ENCODE measurements around the gene ABCA7. TPM values are rescaled to one million over a fixed set of nuclear protein-coding genes. Genes with fewer than 3 reads are reported as not detected.

The ABCA7 gene
- total and polyA plus RNA-seq, 2 of the 8 experiments (the other 6 are each of a cell fraction or from before 2014, with no cell fraction given): 10.4 to 25.6 TPM

- Histone ChIP-seq H2BK5ac (ENCODE audit: low read depth, low read length) (no peak overlapping the region), H3K79me2 (ENCODE audit: control insufficient read depth in 1 of 2, insufficient read depth in 2 of 2, low read length in 2 of 2) (no peaks in the 10 kb centered on the region), H3K23ac (ENCODE audit: insufficient read length) (no peak overlapping the region), H3K4ac (replicated peaks; ENCODE audit: insufficient read length, low read depth, low read length) (no peak overlapping the region), H3K27me3 (replicated peaks in 1 of 4; ENCODE audit: control insufficient read depth in 3 of 4, extremely low read depth in 1 of 4, insufficient read depth in 3 of 4, low read length in 3 of 4) (peaks cover 6 to 33% (median 19%) of the 10 kb centered on the region in 4 experiments), H2BK15ac (ENCODE audit: low read length) (no peak overlapping the region), H3K56ac (replicated peaks; ENCODE audit: insufficient read length, low read depth, low read length) (no peak overlapping the region), H4K8ac (ENCODE audit: extremely low read depth, insufficient read depth, low read length) (peak overlapping the region; percentile 85; the same call in 1 of the 2 replicates), H3K9ac (replicated peaks in 1 of 4; ENCODE audit: extremely low read depth in 1 of 4, low read depth in 3 of 4, low read length in 3 of 4) (no peak overlapping the region), H3K4me2 (ENCODE audit: insufficient read depth in 1 of 2, low read depth in 2 of 2, low read length in 2 of 2) (peak overlapping the region; percentile 53 to 72; a peak in 3 of 4 replicates), H3K9me3 (ENCODE audit: insufficient read depth in 2 of 2, low read depth in 1 of 2, low read length in 1 of 2) (no peaks in the 10 kb centered on the region), H3K79me1 (ENCODE audit: low read depth, low read length) (no peaks in the 10 kb centered on the region), H4K20me1 (replicated peaks in 1 of 2; ENCODE audit: control insufficient read depth in 1 of 2, insufficient read depth in 2 of 2, low read length in 2 of 2) (peaks cover 0 to 3% of the 10 kb centered on the region in 2 experiments), H4K91ac (replicated peaks; ENCODE audit: insufficient read length, low read length) (no peak overlapping the region), H2AFZ (ENCODE audit: low read length) (no peak overlapping the region), H2AK5ac (ENCODE audit: low read depth, low read length) (no peak overlapping the region), H3K4me3 (ENCODE audit: extremely low read depth in 1 of 4, insufficient read depth in 2 of 4, low read depth in 3 of 4, low read length in 4 of 4) (peak overlapping the region in 3 of 4 experiments; percentile 9 to 67 (median 26); a peak in 5 of 8 replicates), H3K18ac (ENCODE audit: extremely low read depth, low read length) (no peak overlapping the region), H3K27ac (ENCODE audit: low read depth, low read length) (no peak overlapping the region), H2BK12ac (ENCODE audit: low read depth, low read length) (no peak overlapping the region), H3K4me1 (replicated peaks in 1 of 4; ENCODE audit: control insufficient read depth in 3 of 4, insufficient read depth in 4 of 4, low read length in 3 of 4) (peaks cover 0 to 8% (median 5%) of the 10 kb centered on the region in 4 experiments; a peak in 3 of 7 replicates), H2BK20ac (ENCODE audit: low read length) (no peak overlapping the region), H3K36me3 (ENCODE audit: control insufficient read depth in 2 of 4, insufficient read depth in 4 of 4, low read length in 3 of 4) (no peaks in the 10 kb centered on the region), H3K23me2 (ENCODE audit: low read depth, low read length) (peaks cover 4% of the 10 kb centered on the region; the same call in 1 of the 2 replicates), H4K5ac (ENCODE audit: insufficient read length, low read depth, low read length) (no peak overlapping the region), H3K14ac (ENCODE audit: insufficient read length) (no peak overlapping the region), H2BK120ac (replicated peaks; ENCODE audit: low read depth, low read length) (no peak overlapping the region)
- WGBS, 2 experiments (ENCODE audit: extremely low coverage in 1 of 2, insufficient coverage in 1 of 2, insufficient read length in 1 of 2, insufficient replicate concordance in 2 of 2, low coverage in 1 of 2, low lambda C conversion rate in 2 of 2, missing lambda C conversion rate in 1 of 2): 5% methylated on average over 37 of the region's 73 CpGs; no CpG with 5 or more reads in 1 of the 2 experiments
- FAIRE-seq: no peak
- DNase-seq (ENCODE audit: low read depth in 1 of 2, low spot score in 2 of 2): no peak
- ChIA-PET POLR2A (ENCODE audit: partially characterized antibody) (interaction anchor here (1.1 kb wide), 2 partner anchors 38 to 88 kb away, joined by 3 read pairs; no protein-coding TSS in a partner anchor), CTCF (ENCODE audit: partially characterized antibody) (interaction anchor here (0.7 to 1.3 kb wide), 8 partner anchors 22 to 401 kb away, joined by 3 to 4 read pairs (median 3); partner anchors contain the start of gene ARHGAP45)
- TF ChIP-seq CHD1 (IDR thresholded peaks at IDR 0.05; ENCODE audit: low read depth, low read length): no peak
- no peak for TF ChIP-seq YY1 (IDR thresholded peaks at IDR 0.05; ENCODE audit: low read depth, low read length)
- TF ChIP-seq TAF7 (optimal IDR thresholded peaks at IDR 0.05; ENCODE audit: borderline replicate concordance, low read depth, low read length): no peak
- no peak for TF ChIP-seq ATF3 (IDR thresholded peaks at IDR 0.05; ENCODE audit: insufficient read depth, low read depth, low read length)
- peak; percentile 51; the same call in 1 of the 2 replicates for TF ChIP-seq SUZ12 (IDR thresholded peaks at IDR 0.05; ENCODE audit: low read length)
- no peak for TF ChIP-seq SIN3A (conservative IDR thresholded peaks at IDR 0.05 in 1 of 2, IDR thresholded peaks at IDR 0.05 in 1 of 2; ENCODE audit: low read depth in 1 of 2, low read length in 2 of 2)
- no peak for TF ChIP-seq KDM4A (IDR thresholded peaks at IDR 0.05; ENCODE audit: low read depth, low read length, severe bottlenecking)
- TF ChIP-seq POLR2AphosphoS5 (IDR thresholded peaks at IDR 0.05; ENCODE audit: low read depth, low read length): no peak
- no peak for TF ChIP-seq KDM1A (IDR thresholded peaks at IDR 0.05; ENCODE audit: borderline replicate concordance, low read length)
- TF ChIP-seq GABPA (IDR thresholded peaks at IDR 0.05; ENCODE audit: borderline replicate concordance, insufficient read depth, low read length): 0 out of 2 replicates have a peak, but pooled peaks have one; percentile 16
Observed at GRCh38 chr19:1000591-1001537, 39.0 kb upstream of the ABCA7 start.
